ENCODE data around the gene COQ8A.

COQ8A gene

GRCh38 chr1:227032396-227032795, 92.3 kb downstream of the COQ8A start:
- no peak for DNase-seq (ENCODE audit: low spot score)

- no peak for DNase-seq (ENCODE audit: low spot score)
Observed at GRCh38 chr1:227033880-227034279, 93.8 kb downstream of the COQ8A start.

GRCh38 chr1:227035316-227035715, 95.2 kb downstream of the COQ8A start:
- no peak for DNase-seq (ENCODE audit: low spot score)

DNA sequence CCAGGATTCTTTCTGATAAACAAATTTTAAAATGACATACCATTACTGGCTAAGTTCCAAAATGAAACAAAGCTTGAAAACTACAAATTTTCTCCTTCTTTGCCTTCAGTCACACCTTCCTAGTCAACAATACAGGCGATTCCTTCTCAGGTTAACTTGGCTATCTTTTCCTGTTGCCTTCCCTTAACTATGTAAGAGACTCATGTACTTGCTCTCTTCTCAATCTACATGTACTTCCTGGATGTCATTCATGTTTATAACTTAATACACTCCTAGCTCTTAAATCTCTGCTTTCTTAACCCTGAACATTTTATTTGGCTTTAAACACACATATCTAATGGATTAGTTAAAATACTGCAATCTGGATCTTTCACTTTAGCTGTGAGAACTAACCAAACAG, 97.0 kb downstream of the COQ8A start:
- DNase-seq (ENCODE audit: low spot score): no peak
